GM21529 (cell line): ENCODE data around the gene GGTA1.

Experiments used
- ATAC-seq: cut with Tn5 transposase; IDR thresholded peaks from one replicate; pipeline ENCODE4 v1.9.1; 2021; ENCODE audit not compliant: unreplicated experiment

GGTA1 gene

DNA sequence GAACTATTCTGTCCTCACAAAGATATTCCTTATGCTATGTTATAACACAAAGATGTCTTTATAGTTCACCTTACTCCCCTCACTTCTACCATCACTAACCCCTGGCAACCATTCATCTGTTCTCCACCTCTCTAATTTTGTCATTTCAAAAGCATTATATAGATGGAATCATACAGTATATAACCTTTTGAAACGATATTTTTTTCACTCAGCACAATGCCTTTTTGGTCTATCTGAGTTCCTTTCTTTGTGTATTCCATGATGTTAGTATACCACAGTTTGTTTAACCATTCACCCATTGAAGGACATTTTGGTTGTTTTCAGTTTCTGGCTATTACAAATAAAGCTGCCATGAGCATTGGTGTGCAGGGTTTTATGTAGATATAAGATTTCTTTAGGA, 93.7 kb downstream of the GGTA1 start:
- no peak for ATAC-seq
